GM12873 (cell line): ENCODE data around the gene SMIM12.

Source experiments
- TF ChIP-seq, protein P1 (sequence below): IDR thresholded peaks from 2 replicates; pipeline ENCODE4 v1.5.1; 2012; ENCODE audit warnings: low read depth, mild to moderate bottlenecking, moderate library complexity, low read length, control low read depth; ENCODE audit not compliant: insufficient read depth; ENCODE audit errors: missing control alignments

The SMIM12 gene

DNA sequence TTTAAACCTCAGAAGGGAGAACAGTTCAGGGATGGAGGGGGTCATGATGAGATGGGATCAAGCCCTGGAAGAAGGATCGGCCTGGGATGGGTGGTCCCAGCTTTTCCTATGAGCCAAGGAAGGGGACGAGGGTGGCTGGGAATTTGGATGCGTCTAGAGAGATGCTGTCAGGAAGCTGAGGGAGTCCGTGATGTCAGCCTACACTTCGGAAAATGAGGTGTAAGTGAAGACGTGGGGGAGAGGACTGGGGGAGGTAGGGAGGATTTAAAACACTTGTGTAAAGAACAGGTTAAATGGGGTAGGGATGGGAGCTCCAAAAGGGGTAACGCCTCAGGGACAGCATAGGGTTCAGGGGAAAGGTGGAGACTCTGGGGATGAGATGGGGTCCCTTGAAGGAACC lies 42.4 kb upstream of the SMIM12 start:
- TF ChIP-seq, protein P1, sequence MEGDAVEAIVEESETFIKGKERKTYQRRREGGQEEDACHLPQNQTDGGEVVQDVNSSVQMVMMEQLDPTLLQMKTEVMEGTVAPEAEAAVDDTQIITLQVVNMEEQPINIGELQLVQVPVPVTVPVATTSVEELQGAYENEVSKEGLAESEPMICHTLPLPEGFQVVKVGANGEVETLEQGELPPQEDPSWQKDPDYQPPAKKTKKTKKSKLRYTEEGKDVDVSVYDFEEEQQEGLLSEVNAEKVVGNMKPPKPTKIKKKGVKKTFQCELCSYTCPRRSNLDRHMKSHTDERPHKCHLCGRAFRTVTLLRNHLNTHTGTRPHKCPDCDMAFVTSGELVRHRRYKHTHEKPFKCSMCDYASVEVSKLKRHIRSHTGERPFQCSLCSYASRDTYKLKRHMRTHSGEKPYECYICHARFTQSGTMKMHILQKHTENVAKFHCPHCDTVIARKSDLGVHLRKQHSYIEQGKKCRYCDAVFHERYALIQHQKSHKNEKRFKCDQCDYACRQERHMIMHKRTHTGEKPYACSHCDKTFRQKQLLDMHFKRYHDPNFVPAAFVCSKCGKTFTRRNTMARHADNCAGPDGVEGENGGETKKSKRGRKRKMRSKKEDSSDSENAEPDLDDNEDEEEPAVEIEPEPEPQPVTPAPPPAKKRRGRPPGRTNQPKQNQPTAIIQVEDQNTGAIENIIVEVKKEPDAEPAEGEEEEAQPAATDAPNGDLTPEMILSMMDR, result no peak

GRCh38 chr1:34900775-34901502 lies 41.4 kb upstream of the SMIM12 start:
- TF ChIP-seq, protein P1, result no peak

DNA sequence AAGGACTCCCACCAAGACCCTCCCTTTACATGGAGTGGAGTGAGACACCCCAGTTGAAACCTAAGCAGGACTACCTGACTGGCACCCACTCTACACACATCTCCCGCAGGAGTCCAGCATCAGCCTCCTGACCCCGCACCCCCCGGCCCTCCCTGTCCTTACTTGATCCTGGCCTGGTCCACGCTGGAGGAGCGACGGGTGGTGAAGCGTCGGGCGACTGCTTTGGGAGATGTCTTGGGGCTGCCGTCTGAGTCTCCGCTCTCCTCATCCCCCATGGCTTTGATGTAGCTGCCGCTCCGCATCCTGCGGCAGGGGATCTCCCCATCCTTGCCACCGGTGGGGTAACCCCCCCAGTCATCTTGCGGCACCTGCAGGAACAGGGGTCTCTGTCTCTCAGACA lies 40.4 kb upstream of the SMIM12 start:
- TF ChIP-seq, protein P1, result no peak

- TF ChIP-seq, protein P1, result no peak
Observed at GRCh38 chr1:34899471-34899870, 39.9 kb upstream of the SMIM12 start.

DNA sequence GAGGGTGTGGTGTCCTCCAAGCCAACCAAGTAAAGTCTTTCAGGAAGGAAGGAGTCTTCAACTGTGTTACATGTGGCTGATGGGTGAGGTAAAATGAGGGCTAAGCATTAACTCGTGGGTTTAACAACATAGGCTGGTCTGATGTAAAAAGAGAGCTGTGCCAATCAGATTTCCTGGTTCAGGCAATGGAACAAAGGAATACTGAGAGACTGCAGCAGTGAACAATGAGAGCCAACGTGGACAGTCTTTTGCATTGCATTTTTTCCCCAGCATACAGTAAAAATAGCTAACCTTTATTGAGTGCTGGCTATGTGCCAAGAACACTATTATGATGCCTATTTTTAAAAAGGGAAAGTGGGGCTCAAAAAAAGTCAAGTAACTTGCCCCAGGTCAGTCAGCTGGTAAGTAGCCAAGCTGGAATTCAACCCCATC lies 38.8 kb upstream of the SMIM12 start:
- TF ChIP-seq, protein P1, result no peak

DNA sequence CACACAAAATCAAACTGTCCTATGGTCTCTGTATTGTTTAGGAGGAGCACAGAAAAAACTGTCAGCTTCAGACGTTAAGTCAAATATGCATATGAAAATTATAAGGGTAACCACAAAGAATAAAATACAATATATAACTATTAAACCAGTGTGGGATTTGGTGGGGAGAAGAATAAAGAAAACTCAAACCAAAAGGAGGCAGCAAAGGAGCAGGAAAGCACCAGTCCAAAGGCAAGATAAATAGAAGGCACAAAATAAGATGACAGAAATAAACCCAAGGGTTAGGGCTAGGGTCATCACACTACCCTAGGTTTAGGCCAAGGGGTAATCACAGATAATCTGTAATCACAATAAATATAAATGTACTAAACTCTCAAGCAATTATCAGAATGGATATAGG lies 37.1 kb upstream of the SMIM12 start:
- TF ChIP-seq, protein P1, result no peak

DNA sequence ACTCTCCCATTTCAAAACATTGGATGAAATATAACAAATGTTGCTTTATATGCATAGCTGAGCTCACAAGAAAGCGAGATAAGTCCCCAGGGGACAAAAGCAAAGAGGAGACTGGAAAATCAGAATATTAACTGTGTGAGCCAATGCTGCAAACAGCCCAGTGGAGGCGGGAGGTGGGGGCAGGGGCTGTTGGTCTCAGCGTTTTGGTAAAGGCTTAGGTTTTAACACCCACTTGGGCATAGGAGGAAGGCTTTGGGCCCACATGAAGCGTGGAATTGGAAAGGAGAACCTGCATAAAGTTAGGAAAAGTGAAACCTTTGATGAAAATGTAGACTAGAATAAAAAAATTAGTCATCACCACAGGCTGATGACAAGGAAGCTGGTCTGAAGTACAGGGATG lies 30.2 kb upstream of the SMIM12 start:
- TF ChIP-seq, protein P1, result no peak
